PC-9 (cell line): ENCODE data around the gene MYO1B.

Source experiments
- CTCF ChIP-seq: fragments of 200-600 bp; sonication (generic); conservative IDR thresholded peaks from 2 replicates; pipeline ENCODE4 v1.6.1; 2017; ENCODE audit warnings: mixed run types, antibody characterized with exemption, mild to moderate bottlenecking, moderate library complexity
- EZH2 ChIP-seq: fragments of 200-600 bp; sonication (generic); IDR thresholded peaks from 2 replicates; pipeline ENCODE4 v1.8.0; 2017; ENCODE audit warnings: antibody characterized with exemption, low read depth

- TF ChIP-seq EZH2: no peak
- TF ChIP-seq CTCF: no peak
Observed at GRCh38 chr2:191467113-191467512, 221.9 kb downstream of the MYO1B start.
